DOHH2 (cell line): ENCODE measurements around the gene ERMN.

Experiments used
- H3F3A ChIP-seq: fragments of 200-600 bp; sonication (generic), shearing (Covaris generic); 2 replicates; pipeline ENCODE4 v1.6.0; 2016; ENCODE audit warnings: antibody characterized with exemption, mild to moderate bottlenecking; ENCODE audit not compliant: control insufficient read depth, insufficient read depth
- H3K27ac ChIP-seq: fragments of 200-600 bp; sonication (generic); 2 replicates; pipeline ENCODE4 v1.5.1; 2014; ENCODE audit warnings: low read depth, mild to moderate bottlenecking, low read length, moderate library complexity
- H3K27me3 ChIP-seq: fragments of 200-600 bp; sonication (generic); 2 replicates; pipeline ENCODE4 v1.6.1; 2014; ENCODE audit warnings: mild to moderate bottlenecking, low read length, mixed read lengths; ENCODE audit not compliant: control insufficient read depth
- H3K36me3 ChIP-seq: fragments of 200-600 bp; sonication (generic); 2 replicates; pipeline ENCODE4 v1.6.1; 2014; ENCODE audit warnings: mild to moderate bottlenecking, low read length, moderate library complexity, mixed read lengths; ENCODE audit not compliant: control insufficient read depth
- H3K4me1 ChIP-seq: fragments of 200-600 bp; sonication (generic); 2 replicates; pipeline ENCODE4 v1.6.1; 2014; ENCODE audit warnings: mild to moderate bottlenecking, low read length, mixed read lengths; ENCODE audit not compliant: control insufficient read depth
- H3K4me2 ChIP-seq: fragments of 200-600 bp; sonication (generic); 2 replicates; pipeline ENCODE4 v1.6.0; 2014; ENCODE audit warnings: mild to moderate bottlenecking, low read length, moderate library complexity
- H3K4me3 ChIP-seq: fragments of 200-600 bp; sonication (generic); 2 replicates; pipeline ENCODE4 v1.5.1; 2014; ENCODE audit warnings: mild to moderate bottlenecking, low read length, mixed read lengths
- H3K79me2 ChIP-seq: fragments of 200-600 bp; sonication (generic); 2 replicates; pipeline ENCODE4 v1.6.1; 2014; ENCODE audit warnings: mild to moderate bottlenecking, low read length, mixed read lengths; ENCODE audit not compliant: control insufficient read depth
- H3K9me2 ChIP-seq: fragments of 200-600 bp; sonication (generic); replicated peaks from 2 replicates; pipeline ENCODE4 v1.6.1; 2014; ENCODE audit warnings: mild to moderate bottlenecking, low read length, mixed read lengths; ENCODE audit not compliant: control insufficient read depth
- H3K9me3 ChIP-seq: fragments of 200-600 bp; sonication (generic); 2 replicates; pipeline ENCODE4 v1.6.1; 2014; ENCODE audit warnings: antibody characterized with exemption, low read length, mixed read lengths; ENCODE audit not compliant: control insufficient read depth, insufficient read depth
- H4K20me1 ChIP-seq: fragments of 200-600 bp; sonication (generic); 2 replicates; pipeline ENCODE4 v1.6.0; 2014; ENCODE audit warnings: low read depth, mild to moderate bottlenecking, antibody characterized with exemption, low read length, moderate library complexity; ENCODE audit not compliant: control insufficient read depth, insufficient read depth
- EZH2phosphoT487 ChIP-seq: fragments of 200-600 bp; sonication (generic); IDR thresholded peaks from 2 replicates; pipeline ENCODE4 v1.6.1; 2017; ENCODE audit warnings: borderline replicate concordance, mild to moderate bottlenecking, antibody characterized with exemption, low read length, moderate library complexity, mixed read lengths
- TF ChIP-seq, protein P1 (sequence below): fragments of 200-600 bp; sonication (generic); IDR thresholded peaks from one replicate; pipeline ENCODE4 v1.5.1; 2014; ENCODE audit warnings: antibody characterized with exemption, mild to moderate bottlenecking, low read depth, low read length; ENCODE audit not compliant: poor library complexity, severe bottlenecking

ERMN gene

DNA sequence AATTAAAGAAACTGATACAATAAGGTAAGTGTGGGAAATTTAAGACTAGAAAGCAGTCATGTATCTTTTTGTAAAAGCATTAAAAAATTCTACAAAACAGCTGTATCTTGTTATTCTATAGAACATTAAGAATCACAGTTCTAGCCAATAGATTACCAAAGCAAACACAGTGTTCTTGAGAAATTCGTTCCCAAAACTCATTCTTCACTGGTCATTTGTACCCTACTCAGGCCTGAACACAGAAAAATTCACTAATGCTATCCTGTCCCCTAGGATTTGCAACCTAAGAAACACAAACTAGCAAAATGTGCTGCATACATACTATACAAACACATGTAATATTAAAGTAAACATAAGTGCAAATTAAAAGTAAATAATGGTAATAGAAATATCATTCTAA, 29.1 kb downstream of the ERMN start:
- Histone ChIP-seq H3K9me3 (no peaks in the 10 kb centered on the region), H3K4me3 (no peak overlapping the region), H3K9me2 (no peaks in the 10 kb centered on the region), H3K4me2 (no peak overlapping the region), H3K36me3 (no peaks in the 10 kb centered on the region), H3K4me1 (no peaks in the 10 kb centered on the region), H3F3A (no peaks in the 10 kb centered on the region), H3K27me3 (peaks cover 29% of the 10 kb centered on the region), H3K79me2 (no peaks in the 10 kb centered on the region), H4K20me1 (no peaks in the 10 kb centered on the region), H3K27ac (no peak overlapping the region)
- TF ChIP-seq EZH2phosphoT487: no peak
- TF ChIP-seq, protein P1, sequence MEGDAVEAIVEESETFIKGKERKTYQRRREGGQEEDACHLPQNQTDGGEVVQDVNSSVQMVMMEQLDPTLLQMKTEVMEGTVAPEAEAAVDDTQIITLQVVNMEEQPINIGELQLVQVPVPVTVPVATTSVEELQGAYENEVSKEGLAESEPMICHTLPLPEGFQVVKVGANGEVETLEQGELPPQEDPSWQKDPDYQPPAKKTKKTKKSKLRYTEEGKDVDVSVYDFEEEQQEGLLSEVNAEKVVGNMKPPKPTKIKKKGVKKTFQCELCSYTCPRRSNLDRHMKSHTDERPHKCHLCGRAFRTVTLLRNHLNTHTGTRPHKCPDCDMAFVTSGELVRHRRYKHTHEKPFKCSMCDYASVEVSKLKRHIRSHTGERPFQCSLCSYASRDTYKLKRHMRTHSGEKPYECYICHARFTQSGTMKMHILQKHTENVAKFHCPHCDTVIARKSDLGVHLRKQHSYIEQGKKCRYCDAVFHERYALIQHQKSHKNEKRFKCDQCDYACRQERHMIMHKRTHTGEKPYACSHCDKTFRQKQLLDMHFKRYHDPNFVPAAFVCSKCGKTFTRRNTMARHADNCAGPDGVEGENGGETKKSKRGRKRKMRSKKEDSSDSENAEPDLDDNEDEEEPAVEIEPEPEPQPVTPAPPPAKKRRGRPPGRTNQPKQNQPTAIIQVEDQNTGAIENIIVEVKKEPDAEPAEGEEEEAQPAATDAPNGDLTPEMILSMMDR: no peak

DNA sequence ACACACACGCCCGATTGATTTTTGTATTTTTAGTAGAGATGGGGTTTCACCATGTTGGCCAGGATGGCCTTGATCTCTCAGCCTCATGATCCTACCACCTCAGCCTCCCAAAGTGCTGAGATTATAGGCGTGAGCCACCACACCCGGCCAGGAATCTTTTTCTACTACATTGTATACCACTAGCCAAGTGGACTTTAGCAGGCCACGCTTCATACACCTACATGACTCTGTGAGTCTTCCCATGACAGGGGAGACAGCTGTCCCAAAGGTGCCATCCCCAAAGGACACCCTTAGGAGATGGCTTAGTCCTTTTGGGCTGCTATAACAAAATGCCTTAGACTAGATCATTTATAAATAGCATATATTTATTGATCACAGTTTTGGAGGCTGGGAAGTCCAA, 32.8 kb downstream of the ERMN start:
- H4K20me1 ChIP-seq: no peaks in the 10 kb centered on the region
- no peaks in the 10 kb centered on the region for H3K9me3 ChIP-seq
- no peaks in the 10 kb centered on the region for H3K36me3 ChIP-seq
- H3K4me3 ChIP-seq: no peak overlapping the region
- TF ChIP-seq, protein P1: no peak
- no peak for TF ChIP-seq EZH2phosphoT487
- no peak overlapping the region for H3K27ac ChIP-seq
- no peak overlapping the region for H3K4me2 ChIP-seq
- no peaks in the 10 kb centered on the region for H3K79me2 ChIP-seq
- H3F3A ChIP-seq: no peaks in the 10 kb centered on the region
- no peaks in the 10 kb centered on the region for H3K9me2 ChIP-seq
- no peaks in the 10 kb centered on the region for H3K4me1 ChIP-seq
- peaks cover 26% of the 10 kb centered on the region for H3K27me3 ChIP-seq

DNA sequence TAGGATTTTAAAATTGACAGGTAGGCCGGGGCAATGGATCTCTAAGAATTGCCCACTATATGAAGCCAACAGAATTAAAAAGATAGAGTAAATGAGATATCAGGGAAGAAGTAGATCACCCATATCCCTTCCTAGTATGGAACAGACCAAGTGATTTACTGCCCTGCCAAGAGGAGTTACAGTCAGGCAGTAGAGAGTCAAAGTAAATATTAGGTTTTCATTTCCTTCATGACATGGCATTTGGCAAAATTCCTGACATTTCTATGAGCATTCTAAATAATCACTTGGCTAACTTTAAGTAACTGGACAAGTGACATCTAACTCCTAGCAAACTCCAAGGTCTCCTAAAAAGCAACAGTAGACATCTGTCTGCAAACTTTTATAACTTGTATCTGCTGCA, 34.6 kb downstream of the ERMN start:
- no peak overlapping the region for H3K4me2 ChIP-seq

More for the DNA sequence above, 34.6 kb downstream of the ERMN start:
- Histone ChIP-seq H3K9me3 (no peaks in the 10 kb centered on the region), H3K79me2 (no peaks in the 10 kb centered on the region), H3K27ac (no peak overlapping the region), H3K27me3 (peaks cover 10% of the 10 kb centered on the region; the same call in 1 of the 2 replicates), H3K4me3 (no peak overlapping the region), H3K36me3 (no peaks in the 10 kb centered on the region), H3K4me1 (no peaks in the 10 kb centered on the region), H4K20me1 (no peaks in the 10 kb centered on the region), H3K9me2 (no peaks in the 10 kb centered on the region), H3F3A (no peaks in the 10 kb centered on the region)
- no peak for TF ChIP-seq EZH2phosphoT487
- TF ChIP-seq, protein P1: no peak
